GM21526 (cell line): ENCODE measurements around the gene CDC34.

Source experiments
- ATAC-seq: cut with Tn5 transposase; IDR thresholded peaks from one replicate; pipeline ENCODE4 v1.9.1; 2021; ENCODE audit warnings: moderate library complexity; ENCODE audit not compliant: unreplicated experiment, low FRiP score

Gene CDC34

GRCh38 chr19:571566-571974, 40.0 kb downstream of the CDC34 start:
- no peak for ATAC-seq

- ATAC-seq = peak; percentile 68
Observed at GRCh38 chr19:572140-572742, 40.7 kb downstream of the CDC34 start, which contains the start of gene BSG. BSG (plus strand) TSS chr19:572596; CDS start chr19:572635, 39 bp downstream.

- ATAC-seq = peak; percentile 22
Observed at GRCh38 chr19:572743-573518, 41.4 kb downstream of the CDC34 start.

GRCh38 chr19:573519-573825, 41.9 kb downstream of the CDC34 start:
- no peak for ATAC-seq

- no peak for ATAC-seq
Observed at GRCh38 chr19:574658-575526, 43.3 kb downstream of the CDC34 start.

GRCh38 chr19:575527-576506, 44.3 kb downstream of the CDC34 start:
- no peak for ATAC-seq

GRCh38 chr19:576768-577438, 45.3 kb downstream of the CDC34 start:
- no peak for ATAC-seq

- no peak for ATAC-seq
Observed at GRCh38 chr19:577439-578392, 46.2 kb downstream of the CDC34 start.

- no peak for ATAC-seq
Observed at GRCh38 chr19:579111-579841, 47.7 kb downstream of the CDC34 start.

- ATAC-seq = no peak
Observed at GRCh38 chr19:579842-580155, 48.2 kb downstream of the CDC34 start.

GRCh38 chr19:580274-580835, 48.8 kb downstream of the CDC34 start:
- ATAC-seq = no peak

- no peak for ATAC-seq
Observed at GRCh38 chr19:581399-582111, 50.0 kb downstream of the CDC34 start.

- no peak for ATAC-seq
Observed at GRCh38 chr19:582497-583197, 51.1 kb downstream of the CDC34 start.

GRCh38 chr19:583198-583967, 51.8 kb downstream of the CDC34 start:
- no peak for ATAC-seq

- ATAC-seq = no peak
Observed at GRCh38 chr19:583968-584239, 52.3 kb downstream of the CDC34 start.
